ENCODE results near the gene CISD3.

- TF ChIP-seq CTCF (IDR thresholded peaks at IDR 0.05) (no peak), POLR2A (IDR thresholded peaks at IDR 0.05) (no peak)
Observed at GRCh38 chr17:38720941-38721340, 9.2 kb upstream of the CISD3 start.
